A549 (cell line): Measurements from ENCODE around the gene NNMT. TPM values are rescaled to one million over a fixed set of nuclear protein-coding genes. Genes with fewer than 3 reads are reported as not detected.

Experiments used
- ATAC-seq, 2 experiments: fragments of 200-7000 bp in 1 of 2; fragments of >200 bp in 1 of 2; cut with Nextera tagmentation in 1 of 2; cut with Tn5 transposase in 1 of 2; 3 replicates each; pipeline versions ENCODE4 v1.8.0 to v1.9.1; 2018 to 2020; ENCODE audit warnings: mild to moderate bottlenecking in 1 of 2, moderate library complexity in 1 of 2
- CTCF ChIA-PET: fragments of 300-600 bp; sonication (Branson Sonifier 250); formaldehyde crosslinking; extraction: SDS; loops from one replicate; lab custom pipeline; 2021; ENCODE audit warnings: antibody characterized with exemption, inconsistent platforms; lab: Yijun Ruan, JAX
- POLR2A ChIA-PET: fragments of 350-600 bp; formaldehyde crosslinking; extraction: SDS; loops from one replicate; lab custom pipeline; 2021; ENCODE audit warnings: antibody characterized with exemption, inconsistent platforms; lab: Yijun Ruan, JAX
- DNase-seq, 2 experiments: peaks; one replicate each; pipeline versions ENCODE4 v3.0.0 to v3.0.0-alpha.2; 2011 to 2016; ENCODE audit warnings: low read depth in 1 of 2, low spot score in 1 of 2
- FAIRE-seq: peaks from 2 replicates; lab custom pipeline; 2011; peaks lifted over from hg19 to GRCh38; lab: Jason Lieb, UNC
- H3K27ac ChIP-seq, 2 experiments: fragments of >200 bp; sonication (Bioruptor Twin); formaldehyde crosslinking; 3 replicates each; pipeline ENCODE4 v1.5.1; 2016 to 2017
- H3K4me1 ChIP-seq: fragments of >200 bp; sonication (Bioruptor Twin); formaldehyde crosslinking; 3 replicates; pipeline ENCODE4 v1.6.1; 2016
- H3K4me2 ChIP-seq: fragments of >200 bp; sonication (Bioruptor Twin); formaldehyde crosslinking; 3 replicates; pipeline ENCODE4 v1.6.1; 2016
- H3K4me3 ChIP-seq: fragments of >200 bp; sonication (Bioruptor Twin); formaldehyde crosslinking; 3 replicates; pipeline ENCODE4 v1.5.1; 2016
- H3K9me3 ChIP-seq: fragments of >200 bp; sonication (Bioruptor Twin); formaldehyde crosslinking; 3 replicates; pipeline ENCODE4 v1.6.1; 2016
- BHLHE40 ChIP-seq: IDR thresholded peaks from 2 replicates; pipeline ENCODE4 v1.6.1; 2012; ENCODE audit warnings: low read depth, low read length, inconsistent platforms
- CBX2 ChIP-seq: fragments of 200-600 bp; sonication (generic); IDR thresholded peaks from 2 replicates; pipeline ENCODE4 v1.6.1; 2016; ENCODE audit warnings: low read depth, mild to moderate bottlenecking, borderline replicate concordance
- CBX8 ChIP-seq: fragments of 200-600 bp; sonication (generic); IDR thresholded peaks from 2 replicates; pipeline ENCODE4 v1.6.1; 2016
- ELK1 ChIP-seq: fragments of 150-350 bp; IDR thresholded peaks from 2 replicates; pipeline ENCODE4 v1.6.1; 2014; ENCODE audit warnings: low read depth, mild to moderate bottlenecking, low read length
- ESRRA ChIP-seq: fragments of 150-350 bp; IDR thresholded peaks from 2 replicates; pipeline ENCODE4 v1.6.1; 2014; ENCODE audit warnings: mild to moderate bottlenecking, low read length, borderline replicate concordance
- FOSB ChIP-seq: fragments of 250-450 bp; sonication (Bioruptor Pico); IDR thresholded peaks from 2 replicates; pipeline ENCODE4 v1.5.0; 2020; ENCODE audit warnings: mild to moderate bottlenecking, moderate library complexity
- FOSL2 ChIP-seq, 2 experiments: fragments of 450-650 bp in 1 of 2; fragments of >200 bp in 1 of 2; sonication (Bioruptor Twin) in 1 of 2; formaldehyde crosslinking; IDR thresholded peaks; 2 replicates each; pipeline versions ENCODE4 v1.5.0 to v1.6.1; 2016 to 2020; ENCODE audit warnings: mild to moderate bottlenecking in 1 of 2, moderate library complexity in 1 of 2
- HES2 ChIP-seq: fragments of >200 bp; sonication (Bioruptor Twin); formaldehyde crosslinking; IDR thresholded peaks from 2 replicates; pipeline ENCODE4 v1.6.1; 2016
- HOXA7 ChIP-seq: fragments of 250-450 bp; sonication (Bioruptor Pico); IDR thresholded peaks from 2 replicates; pipeline ENCODE4 v1.5.0; 2020; ENCODE audit warnings: mild to moderate bottlenecking, moderate library complexity
- HOXB13 ChIP-seq: fragments of 250-450 bp; sonication (Bioruptor Pico); IDR thresholded peaks from 2 replicates; pipeline ENCODE4 v1.5.0; 2020; ENCODE audit warnings: low read depth, mild to moderate bottlenecking, moderate library complexity
- HOXB5 ChIP-seq: fragments of 250-450 bp; sonication (Bioruptor Pico); IDR thresholded peaks from 2 replicates; pipeline ENCODE4 v1.5.0; 2020; ENCODE audit warnings: mild to moderate bottlenecking, moderate library complexity
- JUN ChIP-seq, 2 experiments: fragments of >200 bp; sonication (Bioruptor Twin); formaldehyde crosslinking; IDR thresholded peaks; 2 replicates in 1 of 2; 3 replicates in 1 of 2; pipeline ENCODE4 v1.6.1; 2016 to 2017
- MAFK ChIP-seq: fragments of 450-650 bp; IDR thresholded peaks from 2 replicates; pipeline ENCODE4 v1.6.1; 2014; ENCODE audit not compliant: partially characterized antibody
- MAX ChIP-seq: IDR thresholded peaks from 2 replicates; pipeline ENCODE4 v1.6.1; 2012
- MAZ ChIP-seq: fragments of 150-350 bp; IDR thresholded peaks from 2 replicates; pipeline ENCODE4 v1.6.1; 2014; ENCODE audit warnings: antibody characterized with exemption, low read depth, low read length, borderline replicate concordance
- PBX3 ChIP-seq: IDR thresholded peaks from 2 replicates; pipeline ENCODE4 v1.6.1; 2012
- RARB ChIP-seq: fragments of 250-450 bp; sonication (Bioruptor Pico); IDR thresholded peaks from 2 replicates; pipeline ENCODE4 v1.8.0; 2021; ENCODE audit warnings: mild to moderate bottlenecking, moderate library complexity
- RCOR1 ChIP-seq: fragments of 150-350 bp; IDR thresholded peaks from 2 replicates; pipeline ENCODE4 v1.6.1; 2014; ENCODE audit warnings: antibody characterized with exemption, low read length, low read depth
- REST ChIP-seq: fragments of 200-600 bp; sonication (generic); IDR thresholded peaks from 2 replicates; pipeline ENCODE4 v1.6.1; 2016; ENCODE audit warnings: antibody characterized with exemption, mild to moderate bottlenecking, moderate library complexity
- RNF2 ChIP-seq: fragments of 200-600 bp; sonication (generic); IDR thresholded peaks from 2 replicates; pipeline ENCODE4 v1.6.1; 2016; ENCODE audit warnings: low read depth, mild to moderate bottlenecking, antibody characterized with exemption, moderate library complexity, borderline replicate concordance
- TFCP2L1 ChIP-seq: fragments of 250-450 bp; sonication (Bioruptor Pico); IDR thresholded peaks from 2 replicates; pipeline ENCODE4 v1.5.0; 2021; ENCODE audit warnings: mild to moderate bottlenecking
- ZFP36 ChIP-seq: fragments of 450-650 bp; IDR thresholded peaks from 2 replicates; pipeline ENCODE4 v1.6.1; 2014; ENCODE audit warnings: borderline replicate concordance; ENCODE audit not compliant: partially characterized antibody
- ZSCAN20 ChIP-seq: fragments of 250-450 bp; sonication (Bioruptor Pico); IDR thresholded peaks from 2 replicates; pipeline ENCODE4 v1.8.0; 2022; ENCODE audit warnings: mild to moderate bottlenecking, moderate library complexity
- WGBS: methylation state at CpG from one replicate; pipeline ENCODE4 v1.1.6; 2017; ENCODE audit errors: missing lambda C conversion rate; 5-methylcytosine and 5-hydroxymethylcytosine counted together
- polyA plus RNA-seq, 4 experiments: library from polyadenylated mRNA; depleted of rRNA in 3 of 4; stranded (reverse); fragments of >200 nt; fragmentation: RNase III in 1 of 4; extraction: RNeasy Plus Mini Kit Qiagen cat#74134 plus additional on column Dnase treatment in 1 of 4; gene quantifications; 2 replicates in 3 of 4; 3 replicates in 1 of 4; pipeline ENCODE4 v1.2.3, GENCODE V29; 2011 to 2017

Gene NNMT
- polyA plus RNA-seq, 2 of the 4 experiments (the other 2 are of a cell fraction), result 285 to 421 TPM

GRCh38 chr11:114290503-114291235 lies 5.5 kb upstream of the NNMT start:
- Histone ChIP-seq H3K4me3 (no peak overlapping the region), H3K9me3 (peaks cover 3% of the 10 kb centered on the region; the same call in 1 of the 3 replicates), H3K4me2 (peak overlapping the region; percentile 80)
- DNase-seq (no peak), FAIRE-seq (no peak)
- 75% methylated on average over 2 of the region's 2 CpGs for WGBS
- CTCF ChIA-PET, result interaction anchor here (0.9 to 3.9 kb wide), 4 partner anchors 9 to 65 kb away, joined by 3 to 25 read pairs (median 3); no protein-coding TSS in a partner anchor
- no peak for TF ChIP-seq RARB (CRISPR knock-in tag)
- TF ChIP-seq CBX2, result no peak
- TF ChIP-seq JUN (IDR thresholded peaks at IDR 0.05), result 0 out of 5 replicates have a peak, but pooled peaks of 1 of the 2 experiments have one; percentile 18
- no peak for TF ChIP-seq ELK1
- TF ChIP-seq BHLHE40, result no peak
- TF ChIP-seq, all 56 proteins: peak for 1
- POLR2A ChIA-PET, result interaction anchor here (1.0 kb wide), 1 partner anchor 18 kb away, joined by 3 read pairs; no protein-coding TSS in a partner anchor
- no peak for ATAC-seq
- peaks cover 67% of the 10 kb centered on the region for H3K4me1 ChIP-seq
- peak overlapping the region; percentile 100 for H3K27ac ChIP-seq

- DNase-seq (peak in 1 of 2 experiments; percentile 63), ATAC-seq (no peak), FAIRE-seq (no peak)
- Histone ChIP-seq H3K4me1 (peaks cover 63% of the 10 kb centered on the region), H3K4me2 (peak overlapping the region; percentile 80), H3K4me3 (peak overlapping the region; percentile 19; the same call in 1 of the 3 replicates), H3K27ac (peak overlapping the region; percentile 100), H3K9me3 (peaks cover 3% of the 10 kb centered on the region; the same call in 1 of the 3 replicates)
- WGBS, result 6% methylated on average over 5 of the region's 5 CpGs
- CTCF ChIA-PET, result interaction anchor here (0.9 to 3.9 kb wide), 4 partner anchors 10 to 64 kb away, joined by 3 to 25 read pairs (median 3); no protein-coding TSS in a partner anchor
- POLR2A ChIA-PET, result interaction anchor here (0.6 to 1.0 kb wide), 2 partner anchors 13 to 17 kb away, joined by 3 read pairs; no protein-coding TSS in a partner anchor
- TF ChIP-seq ESRRA (no peak), REST (no peak), HES2 (no peak), ZFP36 (no peak), ZSCAN20 (CRISPR knock-in tag) (no peak), RNF2 (no peak), PBX3 (no peak), FOSB (no peak), TFCP2L1 (no peak), ELK1 (no peak), MAZ (no peak), MAX (no peak), HOXB5 (CRISPR knock-in tag) (no peak), RCOR1 (no peak), HOXB13 (CRISPR knock-in tag) (no peak), CBX8 (no peak), HOXA7 (CRISPR knock-in tag) (no peak), MAFK (no peak), FOSL2 (IDR thresholded peaks at IDR 0.05) (no peak), FOSL2 (CRISPR knock-in tag; IDR thresholded peaks at IDR 0.05) (no peak)
These were observed 4.8 kb upstream of the NNMT start for GRCh38 chr11:114291381-114291780.
